ENCODE data around the gene TPK1.

GRCh38 chr7:144470078-144470477 lies 365.8 kb downstream of the TPK1 start:
- no peak for TF ChIP-seq EZH2 (IDR thresholded peaks at IDR 0.05)
- no peak for TF ChIP-seq POLR2AphosphoS5 (IDR thresholded peaks at IDR 0.05; ENCODE audit: borderline replicate concordance, low read depth, low read length)
- TF ChIP-seq FOXP2 (optimal IDR thresholded peaks at IDR 0.05; ENCODE audit: control extremely low read depth, extremely low read length, insufficient read depth): no peak
